ENCODE measurements around the gene LIN28B.

DNA sequence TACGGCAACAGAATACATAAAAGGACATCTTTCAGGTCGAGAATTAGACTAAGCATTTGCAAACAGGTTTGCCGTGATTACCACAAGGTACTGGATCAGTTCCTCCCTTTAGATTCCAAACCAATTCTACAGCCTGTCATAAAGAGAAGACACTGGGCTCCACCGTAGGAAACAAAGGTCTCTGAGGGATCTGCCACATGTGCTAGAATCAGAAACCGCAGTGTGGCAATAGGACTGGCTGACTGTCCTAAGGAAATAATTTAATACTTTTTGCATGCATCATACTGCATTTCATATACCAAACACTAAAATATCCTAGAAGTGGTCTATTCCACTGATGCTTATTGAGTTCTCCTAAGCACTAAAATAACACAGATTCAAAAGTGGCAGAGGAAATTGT is 163.7 kb downstream of the LIN28B start:
- TF ChIP-seq, protein P1, sequence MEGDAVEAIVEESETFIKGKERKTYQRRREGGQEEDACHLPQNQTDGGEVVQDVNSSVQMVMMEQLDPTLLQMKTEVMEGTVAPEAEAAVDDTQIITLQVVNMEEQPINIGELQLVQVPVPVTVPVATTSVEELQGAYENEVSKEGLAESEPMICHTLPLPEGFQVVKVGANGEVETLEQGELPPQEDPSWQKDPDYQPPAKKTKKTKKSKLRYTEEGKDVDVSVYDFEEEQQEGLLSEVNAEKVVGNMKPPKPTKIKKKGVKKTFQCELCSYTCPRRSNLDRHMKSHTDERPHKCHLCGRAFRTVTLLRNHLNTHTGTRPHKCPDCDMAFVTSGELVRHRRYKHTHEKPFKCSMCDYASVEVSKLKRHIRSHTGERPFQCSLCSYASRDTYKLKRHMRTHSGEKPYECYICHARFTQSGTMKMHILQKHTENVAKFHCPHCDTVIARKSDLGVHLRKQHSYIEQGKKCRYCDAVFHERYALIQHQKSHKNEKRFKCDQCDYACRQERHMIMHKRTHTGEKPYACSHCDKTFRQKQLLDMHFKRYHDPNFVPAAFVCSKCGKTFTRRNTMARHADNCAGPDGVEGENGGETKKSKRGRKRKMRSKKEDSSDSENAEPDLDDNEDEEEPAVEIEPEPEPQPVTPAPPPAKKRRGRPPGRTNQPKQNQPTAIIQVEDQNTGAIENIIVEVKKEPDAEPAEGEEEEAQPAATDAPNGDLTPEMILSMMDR (IDR thresholded peaks at IDR 0.05): no peak
- no peak for TF ChIP-seq POLR2A (IDR thresholded peaks at IDR 0.05)
